ENCODE data around the gene PPIP5K2. TPM values are rescaled to one million over a fixed set of nuclear protein-coding genes. Genes with fewer than 3 reads are reported as not detected.
"Not testable (repeated sequence)": the region's sequence is repeated elsewhere in the genome, so short reads cannot be mapped to it uniquely, and the experiment has no call there.

PPIP5K2 gene
- polyA plus RNA-seq (2011; rRNA removed) (56.7 and 75.9 TPM in 2 replicates), polyA minus RNA-seq (2011; rRNA and poly(A)+ RNA removed) (77.2 and 125 TPM in 2 replicates)

DNA sequence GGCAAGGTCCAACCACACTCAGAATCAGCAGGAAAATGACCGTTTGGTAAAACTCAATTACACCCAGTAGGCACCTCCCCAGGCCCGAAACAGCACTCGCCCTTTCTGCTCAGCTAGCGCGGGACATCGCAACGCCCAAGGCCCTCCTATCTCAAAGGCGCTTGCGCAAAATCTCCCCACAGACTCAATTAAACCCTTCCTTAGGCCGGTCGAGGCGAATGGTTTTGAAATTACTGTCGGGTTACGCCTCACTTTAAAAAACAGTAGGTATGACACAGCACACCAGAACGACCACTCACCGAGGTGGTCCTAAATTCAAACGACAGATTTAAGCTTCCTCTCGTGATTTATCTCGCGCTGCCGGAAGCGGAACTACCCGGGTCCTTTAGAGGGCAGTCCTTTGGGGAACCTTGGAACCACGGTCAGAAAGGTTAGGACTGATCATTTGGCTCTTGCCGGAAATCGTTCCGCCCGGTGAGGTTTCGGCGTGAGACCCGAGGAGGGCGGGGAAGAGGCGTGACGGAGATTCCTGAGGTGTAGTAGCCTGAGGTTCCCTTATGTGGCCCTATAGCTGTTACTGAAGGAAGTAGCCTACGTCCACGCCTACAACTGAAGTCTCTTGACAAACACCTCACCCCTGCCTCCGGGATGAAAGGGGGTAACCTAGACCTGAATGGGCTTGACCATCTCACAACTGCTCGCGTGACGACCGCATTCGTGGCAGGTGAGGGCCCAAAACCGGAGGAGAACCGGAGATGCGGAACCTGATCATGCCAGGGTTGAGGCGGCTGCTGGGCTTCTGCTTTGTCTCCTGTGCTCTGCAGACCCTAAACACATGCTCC lies at the start of gene PPIP5K2, which contains the start of gene GIN1:
Gene PPIP5K2 (plus strand): TSS at position 537 of the 842 bp plus-strand sequence. CDS start 9,289 bp downstream, outside the sequence.
Gene GIN1 (minus strand): TSS at position 374 of the 842 bp plus-strand sequence. CDS start 11,431 bp downstream, outside the sequence.
- peak; percentile 94 for DNase-seq (ENCODE audit: low read depth, low spot score)

DNA sequence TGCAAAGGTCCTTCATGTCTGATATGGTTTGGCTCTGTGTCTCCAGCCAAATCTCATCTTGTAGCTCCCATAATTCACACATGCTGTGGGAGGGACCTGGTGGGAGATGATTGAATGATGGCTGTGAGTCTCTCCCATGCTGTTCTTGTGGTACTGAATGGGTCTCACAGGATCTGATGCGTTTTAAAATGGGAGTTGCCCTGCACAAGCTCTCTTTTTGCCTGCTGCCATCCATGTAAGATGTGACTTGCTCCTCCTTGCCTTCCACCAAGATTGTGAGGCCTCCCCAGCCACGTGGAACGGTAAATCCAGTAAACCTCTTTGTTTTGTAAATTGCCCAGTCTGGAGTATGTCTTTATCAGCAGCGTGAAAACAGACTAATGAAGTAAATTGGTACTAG lies 46.6 kb upstream of the PPIP5K2 start:
- CTCF ChIA-PET; DNase-seq (ENCODE audit: low read depth, low spot score); H3K9me3 ChIP-seq (ENCODE audit: control insufficient read depth, insufficient read depth, low read length); H3K4me3 ChIP-seq (ENCODE audit: low read depth, low read length); H3K27ac ChIP-seq (ENCODE audit: low read depth, low read length); POLR2A ChIA-PET; H3K27me3 ChIP-seq (ENCODE audit: control insufficient read depth, insufficient read depth, low read length): not testable (repeated sequence)

More for the DNA sequence above, at the start of gene PPIP5K2, which contains the start of gene GIN1:
- TF ChIP-seq, protein P1, sequence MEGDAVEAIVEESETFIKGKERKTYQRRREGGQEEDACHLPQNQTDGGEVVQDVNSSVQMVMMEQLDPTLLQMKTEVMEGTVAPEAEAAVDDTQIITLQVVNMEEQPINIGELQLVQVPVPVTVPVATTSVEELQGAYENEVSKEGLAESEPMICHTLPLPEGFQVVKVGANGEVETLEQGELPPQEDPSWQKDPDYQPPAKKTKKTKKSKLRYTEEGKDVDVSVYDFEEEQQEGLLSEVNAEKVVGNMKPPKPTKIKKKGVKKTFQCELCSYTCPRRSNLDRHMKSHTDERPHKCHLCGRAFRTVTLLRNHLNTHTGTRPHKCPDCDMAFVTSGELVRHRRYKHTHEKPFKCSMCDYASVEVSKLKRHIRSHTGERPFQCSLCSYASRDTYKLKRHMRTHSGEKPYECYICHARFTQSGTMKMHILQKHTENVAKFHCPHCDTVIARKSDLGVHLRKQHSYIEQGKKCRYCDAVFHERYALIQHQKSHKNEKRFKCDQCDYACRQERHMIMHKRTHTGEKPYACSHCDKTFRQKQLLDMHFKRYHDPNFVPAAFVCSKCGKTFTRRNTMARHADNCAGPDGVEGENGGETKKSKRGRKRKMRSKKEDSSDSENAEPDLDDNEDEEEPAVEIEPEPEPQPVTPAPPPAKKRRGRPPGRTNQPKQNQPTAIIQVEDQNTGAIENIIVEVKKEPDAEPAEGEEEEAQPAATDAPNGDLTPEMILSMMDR (IDR thresholded peaks at IDR 0.05; ENCODE audit: low read depth, low read length): no peak
- no peaks in the 10 kb centered on the region for H3K9me3 ChIP-seq (ENCODE audit: control insufficient read depth, insufficient read depth, low read length)
- ChIA-PET POLR2A (interaction anchor here (0.6 to 1.4 kb wide), 4 partner anchors 74 to 254 kb away, joined by 3 to 5 read pairs (median 4); partner anchors contain the start of gene MACIR), CTCF (interaction anchor here (1.0 to 2.3 kb wide), 2 partner anchors 19 to 149 kb away, joined by 3 to 18 read pairs; no protein-coding TSS in a partner anchor)
- peak within 1 kb of the TSS; percentile 95 for H3K27ac ChIP-seq (ENCODE audit: low read depth, low read length)
- H3K27me3 ChIP-seq (ENCODE audit: control insufficient read depth, insufficient read depth, low read length): no peaks in the 10 kb centered on the region
- peak within 1 kb of the TSS; percentile 90 for H3K4me3 ChIP-seq (ENCODE audit: low read depth, low read length)

DNA sequence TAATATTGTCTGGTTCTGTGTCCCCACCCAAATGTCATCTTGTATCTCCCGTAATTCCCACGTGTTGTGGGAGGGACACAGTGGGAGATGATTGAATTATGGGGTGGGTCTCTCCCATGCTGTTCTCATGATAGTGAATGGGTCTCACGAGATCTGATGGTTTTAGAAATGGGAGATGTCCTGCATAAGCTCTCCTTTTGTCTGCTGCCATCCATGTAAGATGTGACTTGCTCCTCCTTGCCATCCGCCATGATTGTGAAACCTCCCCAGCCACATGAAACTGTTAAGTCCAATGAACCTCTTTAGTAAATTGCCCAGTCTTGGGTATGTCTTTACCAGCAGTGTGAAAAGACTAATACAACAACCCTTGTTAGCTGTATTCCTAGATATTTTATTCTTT lies 44.7 kb upstream of the PPIP5K2 start:
- DNase-seq (ENCODE audit: low read depth, low spot score): no peak
- ChIA-PET POLR2A (no interaction called here), CTCF (no interaction called here)

DNA sequence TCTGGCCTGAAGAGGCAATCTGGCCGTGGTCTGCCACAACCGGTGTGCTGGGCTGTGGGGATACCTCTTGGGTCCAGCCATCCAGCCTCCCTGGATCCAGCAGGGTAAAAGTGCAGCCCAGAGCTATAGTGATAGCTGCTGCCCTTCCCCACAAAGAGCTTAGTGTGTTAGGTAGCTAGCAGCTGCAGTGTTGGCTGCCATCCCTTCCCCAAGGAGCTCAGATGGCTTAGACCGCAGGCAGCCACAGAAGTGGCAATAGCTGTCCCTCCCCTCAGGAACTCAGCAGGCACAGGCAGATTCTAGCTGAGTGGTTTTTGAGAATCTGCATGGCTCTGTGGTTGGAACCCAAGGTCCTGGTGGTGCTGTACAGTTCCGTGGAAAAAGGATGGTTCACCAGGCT lies 40.3 kb upstream of the PPIP5K2 start:
- Histone ChIP-seq H3K27me3 (ENCODE audit: control insufficient read depth, insufficient read depth, low read length) (no peaks in the 10 kb centered on the region), H3K9me3 (ENCODE audit: control insufficient read depth, insufficient read depth, low read length) (peaks cover 12% of the 10 kb centered on the region), H3K4me3 (ENCODE audit: low read depth, low read length) (no peak overlapping the region), H3K27ac (ENCODE audit: low read depth, low read length) (no peak overlapping the region)
- ChIA-PET CTCF (no interaction called here), POLR2A (no interaction called here)
- TF ChIP-seq, protein P1 (IDR thresholded peaks at IDR 0.05; ENCODE audit: low read depth, low read length): no peak
- DNase-seq (ENCODE audit: low read depth, low spot score): no peak

More for the DNA sequence above, 44.7 kb upstream of the PPIP5K2 start:
- TF ChIP-seq, protein P1 (IDR thresholded peaks at IDR 0.05; ENCODE audit: low read depth, low read length): no peak
- H3K9me3 ChIP-seq (ENCODE audit: control insufficient read depth, insufficient read depth, low read length): peaks cover 12% of the 10 kb centered on the region
- no peaks in the 10 kb centered on the region for H3K27me3 ChIP-seq (ENCODE audit: control insufficient read depth, insufficient read depth, low read length)
- no peak overlapping the region for H3K27ac ChIP-seq (ENCODE audit: low read depth, low read length)
- H3K4me3 ChIP-seq (ENCODE audit: low read depth, low read length): no peak overlapping the region

DNA sequence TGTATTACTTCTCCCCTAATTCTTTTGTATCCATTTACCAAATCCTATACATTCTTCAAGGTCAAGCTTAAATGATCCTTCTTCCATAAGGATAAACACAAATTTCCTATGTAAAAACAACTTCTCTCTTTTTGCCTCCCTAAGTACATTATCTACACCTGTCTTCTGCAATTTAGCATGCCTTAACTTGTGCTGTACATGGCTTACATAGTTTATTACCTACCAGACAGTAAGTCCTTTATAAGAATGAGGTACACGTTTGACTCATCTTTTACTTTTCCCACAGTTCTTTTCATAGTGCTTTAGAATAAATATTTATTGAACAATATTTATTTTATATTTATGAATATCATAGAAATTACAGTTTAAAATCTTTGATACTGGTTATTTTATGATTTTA lies 33.6 kb upstream of the PPIP5K2 start:
- ChIA-PET POLR2A (no interaction called here), CTCF (no interaction called here)
- Histone ChIP-seq H3K9me3 (ENCODE audit: control insufficient read depth, insufficient read depth, low read length) (no peaks in the 10 kb centered on the region), H3K4me3 (ENCODE audit: low read depth, low read length) (no peak overlapping the region), H3K27ac (ENCODE audit: low read depth, low read length) (no peak overlapping the region), H3K27me3 (ENCODE audit: control insufficient read depth, insufficient read depth, low read length) (no peaks in the 10 kb centered on the region)
- TF ChIP-seq, protein P1 (IDR thresholded peaks at IDR 0.05; ENCODE audit: low read depth, low read length): no peak
- DNase-seq (ENCODE audit: low read depth, low spot score): no peak

All from AG04450 (cell line).